GM23338 (cell line): ENCODE measurements around the gene GID4.

ENCODE experiments used
- CREB1 ChIP-seq: fragments of 250-450 bp; sonication (Bioruptor Pico); IDR thresholded peaks from 2 replicates; pipeline ENCODE4 v1.5.0; 2020; ENCODE audit warnings: low read depth, mild to moderate bottlenecking, moderate library complexity
- CTCF ChIP-seq, 2 experiments: fragments of 200-600 bp in 1 of 2; sonication (generic) in 1 of 2; conservative IDR thresholded peaks; 2 replicates each; pipeline versions ENCODE4 v1.5.1 to v1.6.1; 2016 to 2017; ENCODE audit warnings: antibody characterized with exemption in 2 of 2, low read depth in 2 of 2, mild to moderate bottlenecking in 2 of 2, moderate library complexity in 1 of 2
- EZH2 ChIP-seq: fragments of 200-600 bp; sonication (generic); IDR thresholded peaks from one replicate; pipeline ENCODE4 v1.8.0; 2017; ENCODE audit warnings: antibody characterized with exemption, mild to moderate bottlenecking, low read depth; ENCODE audit not compliant: unreplicated experiment
- EZH2phosphoT487 ChIP-seq: fragments of 200-600 bp; sonication (generic); IDR thresholded peaks from one replicate; pipeline ENCODE4 v1.8.1; 2018; ENCODE audit warnings: antibody characterized with exemption; ENCODE audit not compliant: unreplicated experiment
- JUNB ChIP-seq: IDR thresholded peaks from one replicate; pipeline ENCODE4 v1.6.1; 2016; ENCODE audit warnings: antibody characterized with exemption; ENCODE audit not compliant: unreplicated experiment
- ZNF114 ChIP-seq: fragments of 250-450 bp; sonication (Bioruptor Pico); IDR thresholded peaks from 2 replicates; pipeline ENCODE4 v1.5.0; 2020; ENCODE audit warnings: mild to moderate bottlenecking, moderate library complexity
- TF ChIP-seq, protein P1 (sequence below): IDR thresholded peaks from one replicate; pipeline ENCODE4 v1.6.1; 2018; ENCODE audit warnings: antibody characterized with exemption; ENCODE audit not compliant: unreplicated experiment

GRCh38 chr17:18021372-18021771 is 17.8 kb upstream of the GID4 start:
- TF ChIP-seq EZH2 (no peak), EZH2phosphoT487 (no peak), CTCF (conservative IDR thresholded peaks at IDR 0.05; ENCODE audit: low read depth in 2 of 2) (no peak), JUNB (no peak), ZNF114 (no peak), CREB1 (CRISPR knock-in tag) (no peak)
- TF ChIP-seq, protein P1, sequence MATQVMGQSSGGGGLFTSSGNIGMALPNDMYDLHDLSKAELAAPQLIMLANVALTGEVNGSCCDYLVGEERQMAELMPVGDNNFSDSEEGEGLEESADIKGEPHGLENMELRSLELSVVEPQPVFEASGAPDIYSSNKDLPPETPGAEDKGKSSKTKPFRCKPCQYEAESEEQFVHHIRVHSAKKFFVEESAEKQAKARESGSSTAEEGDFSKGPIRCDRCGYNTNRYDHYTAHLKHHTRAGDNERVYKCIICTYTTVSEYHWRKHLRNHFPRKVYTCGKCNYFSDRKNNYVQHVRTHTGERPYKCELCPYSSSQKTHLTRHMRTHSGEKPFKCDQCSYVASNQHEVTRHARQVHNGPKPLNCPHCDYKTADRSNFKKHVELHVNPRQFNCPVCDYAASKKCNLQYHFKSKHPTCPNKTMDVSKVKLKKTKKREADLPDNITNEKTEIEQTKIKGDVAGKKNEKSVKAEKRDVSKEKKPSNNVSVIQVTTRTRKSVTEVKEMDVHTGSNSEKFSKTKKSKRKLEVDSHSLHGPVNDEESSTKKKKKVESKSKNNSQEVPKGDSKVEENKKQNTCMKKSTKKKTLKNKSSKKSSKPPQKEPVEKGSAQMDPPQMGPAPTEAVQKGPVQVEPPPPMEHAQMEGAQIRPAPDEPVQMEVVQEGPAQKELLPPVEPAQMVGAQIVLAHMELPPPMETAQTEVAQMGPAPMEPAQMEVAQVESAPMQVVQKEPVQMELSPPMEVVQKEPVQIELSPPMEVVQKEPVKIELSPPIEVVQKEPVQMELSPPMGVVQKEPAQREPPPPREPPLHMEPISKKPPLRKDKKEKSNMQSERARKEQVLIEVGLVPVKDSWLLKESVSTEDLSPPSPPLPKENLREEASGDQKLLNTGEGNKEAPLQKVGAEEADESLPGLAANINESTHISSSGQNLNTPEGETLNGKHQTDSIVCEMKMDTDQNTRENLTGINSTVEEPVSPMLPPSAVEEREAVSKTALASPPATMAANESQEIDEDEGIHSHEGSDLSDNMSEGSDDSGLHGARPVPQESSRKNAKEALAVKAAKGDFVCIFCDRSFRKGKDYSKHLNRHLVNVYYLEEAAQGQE = no peak
